ENCODE data around the gene ZNF217. TPM values are rescaled to one million over a fixed set of nuclear protein-coding genes. Genes with fewer than 3 reads are reported as not detected.
"Not testable (repeated sequence)": the region's sequence is repeated elsewhere in the genome, so short reads cannot be mapped to it uniquely, and the experiment has no call there.

ZNF217 gene
- total and polyA plus RNA-seq, 7 donors: 1.7 to 8.1 (median 4.3) TPM

DNA sequence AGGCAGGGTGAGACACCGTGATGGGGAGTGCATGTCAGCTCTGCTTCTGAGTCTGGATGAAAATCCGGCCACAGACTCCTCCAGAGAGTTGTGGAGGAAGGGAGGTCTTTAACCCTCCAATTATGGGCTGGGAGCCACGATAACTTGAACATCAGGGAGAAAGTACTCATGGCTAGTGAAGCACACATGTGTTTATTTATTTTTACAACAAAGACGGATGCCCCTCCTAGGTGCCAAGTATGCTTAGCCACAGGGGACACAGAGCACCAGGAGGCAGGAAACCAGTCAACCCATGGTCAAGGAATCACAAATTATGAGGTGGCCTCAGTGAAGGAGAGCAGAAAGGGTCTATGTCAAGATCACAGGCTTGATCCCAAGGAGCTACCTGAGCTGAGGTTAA, 54.1 kb downstream of the ZNF217 start:
- 26 to 39% (median 34%) methylated on average over 4 of the region's 4 CpGs for WGBS, 3 donors
- Histone ChIP-seq H3K36me3 (ENCODE audit: insufficient read depth in 1 of 2, low read depth in 1 of 2) (no peaks in the 10 kb centered on the region), H3K4me3 (no peak overlapping the region), H3K27ac (no peak overlapping the region), H3K4me1 (no peaks in the 10 kb centered on the region), H3K9me3 (peaks cover 2% of the 10 kb centered on the region), H3K27me3 (ENCODE audit: insufficient read depth in 3 of 3, low read length in 2 of 3) (no peaks in the 10 kb centered on the region)
- ATAC-seq (no peak), DNase-seq (no peak)
- TF ChIP-seq, protein P1, sequence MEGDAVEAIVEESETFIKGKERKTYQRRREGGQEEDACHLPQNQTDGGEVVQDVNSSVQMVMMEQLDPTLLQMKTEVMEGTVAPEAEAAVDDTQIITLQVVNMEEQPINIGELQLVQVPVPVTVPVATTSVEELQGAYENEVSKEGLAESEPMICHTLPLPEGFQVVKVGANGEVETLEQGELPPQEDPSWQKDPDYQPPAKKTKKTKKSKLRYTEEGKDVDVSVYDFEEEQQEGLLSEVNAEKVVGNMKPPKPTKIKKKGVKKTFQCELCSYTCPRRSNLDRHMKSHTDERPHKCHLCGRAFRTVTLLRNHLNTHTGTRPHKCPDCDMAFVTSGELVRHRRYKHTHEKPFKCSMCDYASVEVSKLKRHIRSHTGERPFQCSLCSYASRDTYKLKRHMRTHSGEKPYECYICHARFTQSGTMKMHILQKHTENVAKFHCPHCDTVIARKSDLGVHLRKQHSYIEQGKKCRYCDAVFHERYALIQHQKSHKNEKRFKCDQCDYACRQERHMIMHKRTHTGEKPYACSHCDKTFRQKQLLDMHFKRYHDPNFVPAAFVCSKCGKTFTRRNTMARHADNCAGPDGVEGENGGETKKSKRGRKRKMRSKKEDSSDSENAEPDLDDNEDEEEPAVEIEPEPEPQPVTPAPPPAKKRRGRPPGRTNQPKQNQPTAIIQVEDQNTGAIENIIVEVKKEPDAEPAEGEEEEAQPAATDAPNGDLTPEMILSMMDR (IDR thresholded peaks at IDR 0.05): no peak
- intact Hi-C loops (cut with DNase I): no loop called here

DNA sequence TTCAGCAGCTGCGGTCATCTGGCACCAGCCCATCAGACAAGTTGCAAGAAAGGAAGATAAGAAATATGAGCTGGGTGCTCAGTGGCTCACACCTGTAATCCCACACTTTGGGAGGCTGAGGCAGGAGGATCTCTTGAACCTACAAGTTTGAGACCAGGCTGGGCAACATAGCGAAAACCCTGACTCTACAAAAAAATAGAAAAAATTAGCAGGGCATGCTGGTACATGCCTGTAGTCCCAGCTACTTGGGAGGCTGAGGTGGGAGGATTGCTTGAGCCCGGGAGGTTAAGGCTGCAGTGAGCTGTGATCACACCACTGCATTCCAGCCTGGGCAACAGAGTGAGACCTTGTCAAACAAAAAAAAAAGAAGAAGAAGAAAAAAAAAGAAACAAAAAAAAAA, 57.3 kb downstream of the ZNF217 start:
- DNase-seq; ATAC-seq; intact Hi-C loops (cut with DNase I); H3K36me3 ChIP-seq (ENCODE audit: insufficient read depth in 1 of 2, low read depth in 1 of 2); H3K27ac ChIP-seq; H3K27me3 ChIP-seq (ENCODE audit: insufficient read depth in 3 of 3, low read length in 2 of 3); H3K9me3 ChIP-seq; H3K4me3 ChIP-seq; H3K4me1 ChIP-seq: not testable (repeated sequence)
- 67 to 81% (median 72%) methylated on average over 3 of the region's 3 CpGs for WGBS, 3 donors

DNA sequence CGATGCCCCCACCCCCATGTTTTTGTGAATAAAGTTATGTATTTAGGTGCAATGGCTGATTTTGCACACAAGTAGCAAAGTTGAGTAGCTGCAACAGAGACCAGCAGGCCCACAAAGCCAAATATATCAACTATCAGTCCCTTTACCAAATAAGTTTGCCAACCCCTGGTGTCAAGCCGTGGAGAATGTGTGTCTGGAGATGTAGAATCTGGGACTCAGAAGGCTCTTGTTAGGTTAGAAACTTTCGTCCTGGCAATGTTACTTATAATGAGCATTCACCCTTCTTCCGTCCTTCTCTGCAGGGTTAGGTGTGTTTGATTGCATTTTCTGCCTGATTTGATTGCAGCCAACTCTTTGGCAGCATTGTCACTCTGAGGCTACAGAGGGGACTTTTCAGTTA, 57.8 kb downstream of the ZNF217 start:
- DNase-seq: no peak
- WGBS, 3 donors: 59 to 80% (median 68%) methylated on average over 4 of the region's 4 CpGs
- no peak overlapping the region for H3K27ac ChIP-seq
- H3K9me3 ChIP-seq: no peaks in the 10 kb centered on the region
- TF ChIP-seq, protein P1 (IDR thresholded peaks at IDR 0.05): no peak
- H3K4me3 ChIP-seq: no peak overlapping the region
- ATAC-seq: no peak
- H3K27me3 ChIP-seq (ENCODE audit: insufficient read depth in 3 of 3, low read length in 2 of 3): no peaks in the 10 kb centered on the region
- no peaks in the 10 kb centered on the region for H3K36me3 ChIP-seq (ENCODE audit: insufficient read depth in 1 of 2, low read depth in 1 of 2)
- no peaks in the 10 kb centered on the region for H3K4me1 ChIP-seq
- intact Hi-C loops (cut with DNase I): no loop called here

- H3K27ac ChIP-seq: no peak overlapping the region
- no peak overlapping the region for H3K4me3 ChIP-seq
- no peaks in the 10 kb centered on the region for H3K27me3 ChIP-seq (ENCODE audit: insufficient read depth in 3 of 3, low read length in 2 of 3)
- DNase-seq: no peak
- ATAC-seq: no peak
- 82 to 88% (median 84%) methylated on average over 7 of the region's 7 CpGs for WGBS, 3 donors
- TF ChIP-seq, protein P1 (IDR thresholded peaks at IDR 0.05): no peak
- no peaks in the 10 kb centered on the region for H3K9me3 ChIP-seq
- H3K36me3 ChIP-seq (ENCODE audit: insufficient read depth in 1 of 2, low read depth in 1 of 2): no peaks in the 10 kb centered on the region
- H3K4me1 ChIP-seq: no peaks in the 10 kb centered on the region
- intact Hi-C loops (cut with DNase I): no loop called here
Measured at GRCh38 chr20:53534037-53534436, 59.6 kb downstream of the ZNF217 start.

DNA sequence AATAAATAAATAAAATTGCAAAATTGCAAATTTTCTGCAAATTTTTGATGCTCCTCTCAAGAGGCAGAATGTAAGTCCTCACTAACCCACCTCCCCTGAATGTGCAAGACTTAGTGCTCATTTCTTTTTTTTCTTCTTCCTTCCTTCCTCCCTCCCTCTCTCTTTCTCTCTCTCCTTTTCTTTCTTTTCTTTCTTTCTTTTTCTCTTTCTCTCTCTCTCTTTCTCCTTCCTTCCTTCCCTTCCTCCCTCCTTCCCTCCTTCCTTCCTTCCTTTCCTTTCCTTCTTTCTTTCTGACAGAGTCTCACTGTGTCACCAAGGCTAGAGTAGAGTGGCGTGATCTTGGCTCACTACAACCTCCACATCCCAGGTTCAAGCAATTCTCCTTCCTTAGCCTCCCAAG, 60.1 kb downstream of the ZNF217 start:
- no peak overlapping the region for H3K4me3 ChIP-seq
- TF ChIP-seq, protein P1 (IDR thresholded peaks at IDR 0.05): no peak
- no peaks in the 10 kb centered on the region for H3K9me3 ChIP-seq
- H3K27ac ChIP-seq: no peak overlapping the region
- no peak for DNase-seq
- H3K27me3 ChIP-seq (ENCODE audit: insufficient read depth in 3 of 3, low read length in 2 of 3): no peaks in the 10 kb centered on the region
- WGBS, 3 donors: 95 to 100% (median 100%) methylated on average over 1 of the region's 1 CpG
- intact Hi-C loops (cut with DNase I): no loop called here
- H3K4me1 ChIP-seq: no peaks in the 10 kb centered on the region
- no peaks in the 10 kb centered on the region for H3K36me3 ChIP-seq (ENCODE audit: insufficient read depth in 1 of 2, low read depth in 1 of 2)
- no peak for ATAC-seq

DNA sequence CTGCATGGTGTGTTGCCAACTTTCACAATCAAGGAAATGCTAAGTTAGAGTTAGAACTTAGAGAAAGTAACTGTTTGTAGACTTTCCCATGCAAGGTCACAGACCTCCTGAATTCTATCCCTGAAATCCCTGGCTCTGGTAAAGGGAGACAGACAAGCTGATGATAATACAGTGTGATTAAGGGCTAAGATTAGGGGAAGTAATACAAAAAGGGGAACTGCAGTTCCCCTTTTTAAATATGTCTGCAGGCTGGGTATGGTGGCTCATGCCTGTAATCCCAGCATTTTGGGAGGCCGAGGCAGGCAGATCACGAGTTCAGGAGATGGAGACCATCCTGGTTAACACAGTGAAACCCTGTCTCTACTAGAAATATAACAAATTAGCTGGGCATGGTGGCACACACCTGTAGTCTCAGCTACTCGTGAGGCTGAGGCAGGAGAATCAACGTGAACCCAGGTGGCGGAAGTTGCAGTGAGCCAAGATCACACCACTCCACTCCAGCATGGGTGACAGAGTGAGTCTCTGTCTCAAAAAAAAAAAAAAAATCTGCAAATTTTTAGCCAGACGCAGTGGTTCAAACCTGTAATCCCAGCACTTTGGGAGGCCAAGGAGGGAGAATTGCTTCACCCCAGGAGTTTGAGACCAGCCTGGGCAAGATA, 60.9 kb downstream of the ZNF217 start:
- H3K4me3 ChIP-seq; DNase-seq; intact Hi-C loops (cut with DNase I); H3K4me1 ChIP-seq; H3K27me3 ChIP-seq (ENCODE audit: insufficient read depth in 3 of 3, low read length in 2 of 3); ATAC-seq; H3K36me3 ChIP-seq (ENCODE audit: insufficient read depth in 1 of 2, low read depth in 1 of 2); H3K9me3 ChIP-seq; H3K27ac ChIP-seq: not testable (repeated sequence)
- WGBS, 3 donors: 82 to 88% (median 83%) methylated on average over 6 of the region's 6 CpGs

Data from psoas muscle (tissue), 8 donors.